OCI-LY1 (cell line): ENCODE measurements around the gene ZNF746.
A peak's percentile ranks its signal among the peaks of the same experiment; 100 is the strongest.

Experiments used
- H2AFZ ChIP-seq: fragments of 200-600 bp; sonication (generic), shearing (Covaris generic); 2 replicates; pipeline ENCODE4 v1.6.0; 2014; ENCODE audit warnings: antibody characterized with exemption, mild to moderate bottlenecking, low read length
- H3F3A ChIP-seq: fragments of 200-600 bp; sonication (generic), shearing (Covaris generic); 2 replicates; pipeline ENCODE4 v1.6.0; 2014; ENCODE audit warnings: mild to moderate bottlenecking, antibody characterized with exemption, low read length, moderate library complexity; ENCODE audit not compliant: insufficient read depth
- H3K27ac ChIP-seq: fragments of 200-600 bp; sonication (generic); 2 replicates; pipeline ENCODE4 v1.5.1; 2014; ENCODE audit warnings: low read length, mixed run types, mild to moderate bottlenecking, low read depth; ENCODE audit not compliant: poor library complexity, severe bottlenecking
- H3K27me3 ChIP-seq: fragments of 200-600 bp; sonication (generic); 2 replicates; pipeline ENCODE4 v1.6.0; 2014; ENCODE audit warnings: antibody characterized with exemption, mild to moderate bottlenecking, low read length, moderate library complexity; ENCODE audit not compliant: insufficient read depth
- H3K36me3 ChIP-seq: fragments of 200-600 bp; sonication (generic); 2 replicates; pipeline ENCODE4 v1.6.1; 2014; ENCODE audit warnings: mild to moderate bottlenecking, antibody characterized with exemption, low read length, moderate library complexity, mixed read lengths; ENCODE audit not compliant: insufficient read depth
- H3K4me1 ChIP-seq: fragments of 200-600 bp; sonication (generic); 2 replicates; pipeline ENCODE4 v1.5.1; 2014; ENCODE audit warnings: mild to moderate bottlenecking, low read length, moderate library complexity; ENCODE audit not compliant: insufficient read depth, severe bottlenecking
- H3K4me2 ChIP-seq: fragments of 200-600 bp; sonication (generic), shearing (Covaris generic); 2 replicates; pipeline ENCODE4 v1.6.1; 2014; ENCODE audit warnings: low read length
- H3K4me3 ChIP-seq: fragments of 200-600 bp; sonication (generic); 2 replicates; pipeline ENCODE4 v1.5.1; 2014; ENCODE audit warnings: low read length, low read depth, mild to moderate bottlenecking, mixed read lengths; ENCODE audit not compliant: poor library complexity, severe bottlenecking
- H3K79me2 ChIP-seq: fragments of 200-600 bp; shearing (Covaris generic); 2 replicates; pipeline ENCODE4 v1.6.1; 2016; ENCODE audit warnings: mixed run types, low read length, mixed read lengths; ENCODE audit not compliant: insufficient read depth
- H3K9ac ChIP-seq: fragments of 200-600 bp; sonication (generic), shearing (Covaris generic); 2 replicates; pipeline ENCODE4 v1.6.1; 2014; ENCODE audit warnings: mild to moderate bottlenecking, low read length, mixed read lengths
- H3K9me2 ChIP-seq: fragments of 200-600 bp; sonication (generic), shearing (Covaris generic); 2 replicates; pipeline ENCODE4 v1.6.1; 2014; ENCODE audit warnings: low read depth, mild to moderate bottlenecking, low read length, mixed read lengths
- H3K9me3 ChIP-seq: fragments of 200-600 bp; shearing (Covaris generic); 2 replicates; pipeline ENCODE4 v1.6.1; 2014; ENCODE audit warnings: low read length, mixed read lengths
- H4K20me1 ChIP-seq: fragments of 200-600 bp; sonication (generic), shearing (Covaris generic); 2 replicates; pipeline ENCODE4 v1.6.0; 2016; ENCODE audit warnings: mild to moderate bottlenecking, low read length; ENCODE audit not compliant: insufficient read depth
- CTCF ChIP-seq: fragments of 200-600 bp; sonication (generic), shearing (Covaris generic); IDR thresholded peaks from 2 replicates; pipeline ENCODE4 v1.5.1; 2017; ENCODE audit warnings: mild to moderate bottlenecking, antibody characterized with exemption, low read length, moderate library complexity, mixed read lengths
- EZH2 ChIP-seq: fragments of 200-600 bp; sonication (generic), shearing (Covaris generic); IDR thresholded peaks from 2 replicates; pipeline ENCODE4 v1.8.0; 2017; ENCODE audit warnings: borderline replicate concordance, mixed run types, mild to moderate bottlenecking, antibody characterized with exemption, low read length, moderate library complexity, mixed read lengths

Gene ZNF746

GRCh38 chr7:149497467-149498261 lies at the start of gene ZNF746:
Gene ZNF746, minus strand, starts transcription at chr7:149497809. Its CDS starts 273 bp downstream, at chr7:149497536.
- peak; percentile 33 for TF ChIP-seq CTCF
- no peak for TF ChIP-seq EZH2
- Histone ChIP-seq H3K4me2 (peak within 1 kb of the TSS; percentile 96), H3K79me2 (no peaks in the 10 kb centered on the region), H4K20me1 (no peaks in the 10 kb centered on the region), H2AFZ (peak within 1 kb of the TSS; percentile 97), H3K27me3 (0 out of 2 replicates have a peak, but pooled peaks cover 13% of the 10 kb centered on the region), H3K27ac (no peak within 1 kb of the TSS), H3K4me1 (peaks cover 29% of the 10 kb centered on the region), H3F3A (no peaks in the 10 kb centered on the region), H3K9ac (peak within 1 kb of the TSS; percentile 79), H3K36me3 (peaks cover 13% of the 10 kb centered on the region; the same call in 1 of the 2 replicates), H3K9me3 (no peaks in the 10 kb centered on the region), H3K4me3 (peak within 1 kb of the TSS; percentile 80), H3K9me2 (no peaks in the 10 kb centered on the region)

DNA sequence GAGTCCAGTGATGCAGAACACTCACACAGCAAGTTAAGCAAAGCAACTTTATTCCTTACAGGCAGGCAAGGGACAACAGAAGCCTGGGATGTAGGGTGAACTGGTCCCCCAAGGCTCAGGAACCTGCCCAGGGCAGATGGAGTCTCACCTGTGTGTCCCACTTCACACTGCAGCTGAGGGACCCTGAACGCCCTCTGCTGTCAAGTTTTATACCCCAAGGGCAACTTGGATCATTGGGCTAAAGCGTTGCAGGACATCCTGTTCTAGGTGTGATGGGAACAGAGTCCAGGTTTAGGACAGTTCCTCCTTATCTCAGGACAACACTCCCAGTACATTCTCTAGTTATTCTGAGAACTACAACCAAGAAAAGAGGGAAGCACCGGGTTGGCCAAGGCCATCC lies 49.5 kb upstream of the ZNF746 start:
- no peaks in the 10 kb centered on the region for H3K4me1 ChIP-seq
- no peak overlapping the region for H3K27ac ChIP-seq
- no peaks in the 10 kb centered on the region for H3F3A ChIP-seq
- H3K79me2 ChIP-seq: no peaks in the 10 kb centered on the region
- no peak overlapping the region for H2AFZ ChIP-seq
- TF ChIP-seq EZH2 (no peak), CTCF (peak; percentile 67)
- no peak overlapping the region for H3K4me3 ChIP-seq
- H4K20me1 ChIP-seq: no peaks in the 10 kb centered on the region
- no peaks in the 10 kb centered on the region for H3K27me3 ChIP-seq
- H3K4me2 ChIP-seq: no peak overlapping the region
- H3K9me2 ChIP-seq: no peaks in the 10 kb centered on the region
- no peak overlapping the region for H3K9ac ChIP-seq
- H3K36me3 ChIP-seq: peaks cover 39% of the 10 kb centered on the region
- no peaks in the 10 kb centered on the region for H3K9me3 ChIP-seq

DNA sequence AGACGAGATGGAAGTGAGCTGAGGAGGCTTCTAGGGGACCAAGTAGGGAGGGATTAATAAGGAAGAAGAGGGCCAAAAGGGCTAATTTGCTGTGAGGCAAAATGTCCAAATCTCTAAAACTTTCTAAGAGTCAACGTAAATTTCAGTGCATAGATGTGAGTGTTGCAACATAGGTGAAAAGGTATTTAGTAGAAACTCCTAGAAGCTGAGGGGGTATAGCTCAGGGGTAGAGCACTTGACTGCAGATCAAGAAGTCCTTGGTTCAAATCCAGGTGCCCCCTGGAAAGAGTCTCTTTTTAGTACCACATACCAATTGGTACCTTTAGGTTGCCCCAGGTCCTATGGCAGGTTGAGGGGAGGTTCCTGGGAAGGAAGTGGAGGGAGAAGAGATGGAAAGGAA lies 48.7 kb upstream of the ZNF746 start:
- Histone ChIP-seq H3K27ac (no peak overlapping the region), H3K79me2 (no peaks in the 10 kb centered on the region), H3K9ac (no peak overlapping the region), H3K27me3 (no peaks in the 10 kb centered on the region), H3K36me3 (peaks cover 34% of the 10 kb centered on the region), H3K9me3 (peaks cover 2% of the 10 kb centered on the region; the same call in 1 of the 2 replicates), H4K20me1 (no peaks in the 10 kb centered on the region), H3K4me1 (no peaks in the 10 kb centered on the region), H3K9me2 (no peaks in the 10 kb centered on the region), H3K4me3 (no peak overlapping the region), H3F3A (no peaks in the 10 kb centered on the region), H3K4me2 (no peak overlapping the region), H2AFZ (no peak overlapping the region)
- TF ChIP-seq CTCF (no peak), EZH2 (no peak)
